Measurements from ENCODE around the gene MAN1C1.

The MAN1C1 gene

DNA sequence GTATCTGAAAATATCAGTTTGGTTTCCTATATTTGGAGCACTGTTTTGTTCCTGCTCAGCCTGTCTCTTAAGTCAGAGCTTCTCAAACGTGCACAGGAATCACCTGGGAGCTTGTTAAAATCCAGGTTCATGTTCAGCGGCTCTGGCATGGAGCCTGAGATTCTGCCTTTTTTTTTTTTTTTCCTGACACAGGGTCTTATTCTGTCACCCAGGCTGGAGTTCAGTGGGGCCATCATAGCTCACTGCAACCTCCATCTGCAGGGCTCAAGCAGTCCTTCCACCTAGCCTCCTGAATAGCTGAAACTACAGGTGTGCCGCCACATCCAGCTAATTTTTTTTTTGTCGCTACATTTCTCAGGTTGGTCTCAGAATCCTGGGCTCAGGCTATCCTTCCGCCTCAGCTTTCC lies 171.2 kb downstream of the MAN1C1 start:
- no peak for DNase-seq

GRCh38 chr1:25790472-25790871 lies 173.9 kb downstream of the MAN1C1 start:
- no peak for DNase-seq

- DNase-seq = no peak
Measured at GRCh38 chr1:25792115-25792514, 175.5 kb downstream of the MAN1C1 start.

- DNase-seq = no peak
Measured at GRCh38 chr1:25793585-25794170, 177.1 kb downstream of the MAN1C1 start.

DNA sequence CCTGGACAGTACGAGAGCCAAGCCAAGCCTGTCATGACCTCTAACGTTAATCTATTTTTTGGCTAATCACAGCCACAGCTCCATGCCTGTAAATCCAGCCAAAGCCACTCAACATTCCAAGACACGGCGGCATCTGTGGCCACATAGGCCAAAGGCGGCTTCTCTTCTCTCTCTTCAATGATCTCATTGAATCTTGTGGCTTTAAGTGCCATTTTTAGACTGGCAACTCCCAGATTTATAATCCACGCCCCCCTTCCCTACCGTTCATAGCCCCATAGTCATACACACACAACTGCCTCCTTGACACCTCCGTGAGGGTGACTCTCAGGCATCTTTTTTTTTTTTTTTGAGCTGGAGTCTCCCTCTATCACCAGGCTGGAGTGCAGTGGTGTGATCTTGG lies 177.7 kb downstream of the MAN1C1 start:
- no peak for DNase-seq

GRCh38 chr1:25795211-25795610 lies 178.6 kb downstream of the MAN1C1 start:
- DNase-seq = no peak

- no peak for DNase-seq
Measured at GRCh38 chr1:25795946-25796810, 179.6 kb downstream of the MAN1C1 start.

DNA sequence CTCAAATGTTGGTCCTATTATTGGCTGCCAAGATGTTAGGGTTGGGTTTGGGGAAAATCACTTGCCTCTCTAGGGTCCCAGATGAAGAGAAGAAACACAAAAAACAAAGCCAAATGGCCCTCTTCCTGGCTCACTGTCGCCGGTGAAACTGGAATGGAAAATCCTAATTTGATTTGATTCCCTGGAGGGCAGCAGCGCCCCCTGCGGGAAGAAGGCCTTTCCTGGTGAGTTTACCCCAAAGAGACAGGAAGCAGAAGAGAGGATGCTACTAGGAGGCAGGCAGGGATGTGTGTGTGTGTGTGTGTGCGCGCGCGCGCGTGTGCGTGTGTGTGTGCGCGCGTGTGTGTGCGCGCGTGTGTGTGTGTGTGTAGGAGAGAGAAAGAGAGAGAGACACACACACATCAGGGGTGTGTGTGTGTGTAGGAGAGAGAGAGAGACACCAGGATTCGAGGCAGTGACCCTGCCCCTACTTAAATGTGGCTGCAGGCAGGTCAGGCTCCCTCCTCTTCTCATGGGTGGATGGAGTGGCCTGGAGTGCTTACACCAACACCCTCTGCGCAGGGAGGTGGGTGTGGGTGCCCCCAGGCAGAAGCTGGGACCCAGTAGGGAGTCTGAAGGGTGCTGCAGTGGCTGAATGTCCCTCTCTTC lies 180.3 kb downstream of the MAN1C1 start:
- DNase-seq = peak; percentile 39 to 63

DNA sequence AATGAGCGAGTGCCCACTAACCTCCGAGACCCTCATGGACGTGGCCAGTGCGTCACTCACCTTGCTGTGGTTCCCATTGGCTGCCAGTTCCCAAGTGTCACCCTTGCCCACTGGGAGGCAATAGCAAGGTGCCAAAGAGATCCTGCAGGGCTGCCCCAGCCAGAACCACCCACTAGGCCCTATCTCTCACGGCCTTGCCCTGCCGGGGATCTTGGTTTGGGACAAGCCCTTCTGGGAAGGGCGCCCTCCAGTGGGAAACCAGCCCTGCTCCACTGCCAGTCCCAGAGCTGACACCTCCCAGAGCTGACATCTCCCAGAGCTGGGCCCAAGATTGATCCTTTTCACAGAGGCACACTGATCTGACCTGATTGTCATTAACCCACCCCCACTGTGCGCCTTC lies 181.3 kb downstream of the MAN1C1 start:
- no peak for DNase-seq

- no peak for DNase-seq
Measured at GRCh38 chr1:25798666-25799351, 182.2 kb downstream of the MAN1C1 start.

GRCh38 chr1:25799352-25799934 lies 182.9 kb downstream of the MAN1C1 start:
- DNase-seq = no peak

DNA sequence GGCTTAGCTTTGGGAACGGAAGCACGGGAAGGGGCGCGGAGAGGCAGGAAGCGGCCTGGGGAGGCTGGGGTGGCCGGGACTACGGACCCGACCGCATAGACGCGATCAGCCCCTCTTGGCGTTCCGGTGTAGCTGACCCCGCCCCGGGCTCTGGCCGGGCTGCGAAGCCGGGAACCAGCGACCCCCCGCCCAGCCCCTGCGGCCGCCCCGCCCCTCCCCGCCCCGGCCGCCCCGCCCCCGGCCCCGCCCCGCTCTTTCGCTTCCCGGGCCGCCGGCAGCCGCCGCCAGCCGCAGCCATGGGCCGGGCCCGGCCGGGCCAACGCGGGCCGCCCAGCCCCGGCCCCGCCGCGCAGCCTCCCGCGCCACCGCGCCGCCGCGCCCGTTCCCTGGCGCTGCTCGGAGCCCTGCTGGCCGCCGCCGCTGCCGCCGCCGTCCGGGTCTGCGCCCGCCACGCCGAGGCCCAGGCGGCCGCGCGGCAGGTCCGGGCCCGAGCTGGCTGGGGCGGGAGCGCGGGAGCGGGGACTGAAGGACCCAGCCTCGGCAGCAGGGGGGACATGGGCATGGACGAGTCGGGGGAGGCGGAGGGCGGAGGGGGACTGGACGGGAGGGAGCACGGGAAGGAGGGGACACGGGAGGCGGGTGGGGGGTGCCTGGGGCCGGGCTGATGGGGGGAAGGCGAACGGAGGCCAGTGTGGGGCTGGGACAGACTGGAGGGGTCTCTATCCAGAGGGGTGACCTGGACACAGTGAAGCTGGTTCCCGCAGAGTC lies 183.5 kb downstream of the MAN1C1 start, which contains the start of gene SELENON:
Gene SELENON, plus strand, starts transcription at position 259 of the 768 bp plus-strand sequence. Its CDS starts 38 bp downstream, at position 297.
- DNase-seq = peak in 1 of 2 experiments; percentile 23

GRCh38 chr1:25800703-25801377 lies 184.2 kb downstream of the MAN1C1 start:
- no peak for DNase-seq

DNA sequence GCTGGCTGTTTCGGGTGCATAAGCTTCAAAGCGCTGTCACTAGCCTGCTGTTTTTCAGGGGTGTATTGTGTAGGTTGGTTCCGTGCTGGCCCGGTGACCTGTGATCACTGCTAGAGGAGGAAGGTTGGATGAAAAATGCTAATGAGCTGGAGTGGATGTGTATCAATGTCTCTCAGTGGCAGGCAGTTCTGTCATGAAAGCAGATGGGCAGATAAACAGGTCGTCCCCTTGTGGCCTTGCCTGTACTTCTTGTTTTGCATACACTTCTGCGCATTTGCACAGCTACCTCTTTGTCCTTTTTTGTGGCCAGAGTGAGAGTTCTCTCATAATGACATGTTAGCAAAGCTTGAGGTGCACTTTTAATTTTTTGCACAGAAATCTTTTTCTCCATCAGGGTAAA lies 186.3 kb downstream of the MAN1C1 start:
- DNase-seq = no peak

GRCh38 chr1:25803368-25803767 lies 186.8 kb downstream of the MAN1C1 start:
- DNase-seq = no peak

GRCh38 chr1:25804244-25804963 lies 187.8 kb downstream of the MAN1C1 start:
- DNase-seq = no peak

DNA sequence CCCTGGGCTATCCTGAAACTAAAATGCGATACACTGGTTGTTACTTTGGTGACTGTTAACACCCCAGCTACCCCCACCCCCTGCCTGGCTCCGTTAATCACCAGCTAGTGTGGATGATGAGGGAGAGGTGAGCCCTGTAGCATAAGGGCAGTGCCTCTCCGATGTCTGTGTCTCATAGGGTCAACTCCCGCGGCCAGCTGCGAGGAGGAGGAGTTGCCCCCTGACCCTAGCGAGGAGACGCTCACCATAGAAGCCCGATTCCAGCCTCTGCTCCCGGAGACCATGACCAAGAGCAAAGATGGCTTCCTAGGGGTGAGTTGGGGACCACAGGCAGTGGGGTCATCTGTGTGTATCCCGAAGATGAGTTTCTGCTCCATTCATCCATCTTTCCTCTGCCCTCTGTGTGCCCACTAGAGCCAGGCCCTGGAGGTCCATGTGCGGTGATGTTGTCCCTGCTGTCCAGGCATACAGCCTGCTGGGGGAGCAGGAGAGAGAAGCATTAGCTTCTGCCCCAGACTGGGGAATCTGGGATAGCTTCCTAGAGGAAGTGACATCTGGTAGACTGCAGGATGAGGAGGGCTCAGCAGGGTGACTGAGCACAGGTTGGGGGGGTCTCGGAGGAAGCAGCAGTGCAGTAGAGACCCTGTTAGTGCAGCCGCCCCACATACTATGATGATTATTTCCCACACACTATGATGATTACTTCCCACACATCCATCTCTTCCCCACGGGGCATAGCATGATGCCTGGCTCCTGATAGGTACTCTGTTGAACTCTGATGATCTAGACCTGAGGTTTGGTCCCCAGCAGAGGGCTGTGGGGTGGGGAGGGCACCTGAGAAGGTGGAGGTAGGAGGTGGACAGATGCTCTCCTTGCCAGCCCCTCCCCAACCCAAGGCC lies 188.6 kb downstream of the MAN1C1 start:
- DNase-seq = no peak

DNA sequence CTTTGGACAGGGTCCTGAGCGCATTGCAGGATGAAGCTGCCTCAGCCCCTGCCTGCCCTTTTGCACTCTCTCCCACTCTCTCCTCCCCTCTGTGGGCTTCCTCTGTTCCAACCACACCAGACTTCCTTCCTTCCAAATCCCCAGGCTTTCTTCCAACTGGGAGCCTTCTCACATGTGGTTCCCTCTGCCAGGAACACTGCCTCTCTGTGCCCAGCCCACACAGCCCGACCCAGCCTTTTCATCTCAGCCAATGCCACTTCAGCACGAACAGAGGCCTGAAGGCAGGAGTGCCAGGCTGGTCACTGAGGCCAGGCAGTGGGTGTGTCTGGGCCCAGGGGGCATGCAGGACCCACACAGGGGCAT lies 189.3 kb downstream of the MAN1C1 start:
- DNase-seq = no peak

GRCh38 chr1:25806418-25806817 lies 189.8 kb downstream of the MAN1C1 start:
- no peak for DNase-seq

Measured in NCI-H1930 (cell line).